ENCODE results near the gene ALDOC. TPM values are rescaled to one million over a fixed set of nuclear protein-coding genes. Genes with fewer than 3 reads are reported as not detected.

The ALDOC gene
- total RNA-seq, 2 experiments from 2014 or later, result 140 to 147 TPM

DNA sequence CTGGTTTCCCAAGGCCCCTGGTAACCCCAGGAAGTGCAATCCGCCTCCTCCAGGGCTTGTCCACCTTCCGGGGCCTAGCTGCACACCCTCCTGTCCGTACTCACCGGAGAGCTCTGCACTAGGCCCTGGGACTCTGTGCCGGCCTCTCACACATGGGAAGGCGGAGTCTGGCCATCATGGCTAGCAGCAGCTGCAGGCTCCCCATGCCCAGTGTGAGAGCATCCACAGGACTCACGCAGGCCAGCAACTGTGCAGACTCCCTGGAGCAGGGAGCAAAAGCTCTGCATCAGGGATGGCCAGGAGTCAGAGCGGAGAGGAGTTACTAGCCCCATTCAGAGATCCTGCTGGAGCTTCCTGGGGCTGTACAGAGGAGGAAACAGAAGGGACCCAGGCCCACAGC is 50.3 kb downstream of the ALDOC start:
- ChIA-PET CTCF (no interaction called here), POLR2A (no interaction called here)
- Mint-ChIP-seq H3K4me1 (no peaks in the 10 kb centered on the region), H3K36me3 (ENCODE audit: low read depth) (no peaks in the 10 kb centered on the region), H3K27me3 (no peaks in the 10 kb centered on the region), H3K9me3 (no peaks in the 10 kb centered on the region), H3K27ac (no peak overlapping the region), H3K4me3 (no peak overlapping the region)
- no peak for DNase-seq

DNA sequence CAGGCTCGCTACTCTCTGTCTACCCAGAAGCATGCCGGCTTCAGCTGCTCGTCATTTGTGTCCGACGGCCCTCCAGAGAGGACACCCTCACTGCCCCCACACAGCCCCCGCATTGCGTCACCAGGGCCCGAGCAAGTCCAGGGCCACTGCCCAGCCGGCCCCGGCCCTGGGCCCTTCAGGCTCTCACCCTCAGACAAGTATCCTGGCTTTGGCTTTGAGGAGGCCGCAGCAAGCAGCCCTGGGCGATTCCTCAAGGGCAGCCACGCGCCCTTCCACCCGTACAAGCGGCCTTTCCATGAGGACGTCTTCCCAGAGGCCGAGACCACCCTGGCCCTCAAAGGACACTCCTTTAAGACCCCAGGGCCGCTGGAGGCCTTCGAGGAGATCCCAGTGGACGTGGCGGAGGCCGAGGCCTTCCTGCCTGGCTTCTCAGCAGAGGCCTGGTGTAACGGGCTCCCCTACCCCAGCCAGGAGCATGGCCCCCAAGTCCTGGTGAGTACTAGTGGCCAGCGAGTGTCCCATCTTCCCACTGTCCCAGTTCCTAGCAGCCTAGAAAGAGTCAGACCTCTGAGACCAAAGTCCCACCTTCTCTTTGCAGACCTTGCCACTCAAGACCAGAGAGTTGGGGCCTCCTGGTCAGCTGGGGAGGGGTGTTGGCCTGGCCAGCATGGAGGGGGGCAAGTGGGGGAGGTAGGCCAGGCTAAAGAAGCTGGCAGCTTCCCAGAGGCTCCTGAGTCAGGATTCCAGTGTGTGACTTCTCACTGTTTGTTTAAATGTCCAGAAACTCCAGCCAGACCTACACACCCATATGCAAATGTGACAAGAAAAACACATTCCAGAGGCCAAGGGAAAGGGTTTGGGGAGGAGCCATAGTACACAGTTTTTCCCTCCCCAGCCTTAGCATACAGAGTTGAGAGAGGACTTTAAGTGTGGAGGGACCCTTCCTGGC is 51.9 kb downstream of the ALDOC start:
- CTCF ChIA-PET, result no interaction called here
- POLR2A ChIA-PET, result interaction anchor here (1.0 kb wide), 1 partner anchor 29 kb away, joined by 3 read pairs; no protein-coding TSS in a partner anchor

GRCh38 chr17:28523876-28524275 is 52.8 kb downstream of the ALDOC start:
- CTCF ChIA-PET, result no interaction called here
- DNase-seq, result no peak
- Mint-ChIP-seq H3K36me3 (ENCODE audit: low read depth) (no peaks in the 10 kb centered on the region), H3K9me3 (no peaks in the 10 kb centered on the region), H3K27ac (no peak overlapping the region), H3K4me3 (no peak overlapping the region), H3K27me3 (no peaks in the 10 kb centered on the region), H3K4me1 (no peaks in the 10 kb centered on the region)
- POLR2A ChIA-PET, result interaction anchor here (1.0 kb wide), 1 partner anchor 29 kb away, joined by 3 read pairs; no protein-coding TSS in a partner anchor

More for the DNA sequence above, 51.9 kb downstream of the ALDOC start:
- H3K4me1 Mint-ChIP-seq, result no peaks in the 10 kb centered on the region
- no peaks in the 10 kb centered on the region for H3K27me3 Mint-ChIP-seq
- no peak overlapping the region for H3K27ac Mint-ChIP-seq
- no peaks in the 10 kb centered on the region for H3K9me3 Mint-ChIP-seq
- H3K36me3 Mint-ChIP-seq (ENCODE audit: low read depth), result no peaks in the 10 kb centered on the region
- no peak for DNase-seq
- H3K4me3 Mint-ChIP-seq, result no peak overlapping the region

GRCh38 chr17:28523186-28523585 is 53.5 kb downstream of the ALDOC start:
- H3K27ac Mint-ChIP-seq, result no peak overlapping the region
- H3K4me3 Mint-ChIP-seq, result no peak overlapping the region
- H3K27me3 Mint-ChIP-seq, result no peaks in the 10 kb centered on the region
- H3K9me3 Mint-ChIP-seq, result no peaks in the 10 kb centered on the region
- POLR2A ChIA-PET, result no interaction called here
- no peaks in the 10 kb centered on the region for H3K36me3 Mint-ChIP-seq (ENCODE audit: low read depth)
- CTCF ChIA-PET, result no interaction called here
- DNase-seq, result no peak
- no peaks in the 10 kb centered on the region for H3K4me1 Mint-ChIP-seq

Other genes starting within 250 kb of the ALDOC start
- gene IFT20, start 241.4 kb downstream of the ALDOC start, total RNA-seq, result 10 to 100 TPM; 22.2 to 25.7 TPM
- 10 to 100 TPM; 25.2 to 26.5 TPM for gene TNFAIP1, start 241.1 kb downstream of the ALDOC start, total RNA-seq
- gene POLDIP2, start 219.4 kb downstream of the ALDOC start, total RNA-seq, result 10 to 100 TPM; 54.3 to 56.2 TPM
- not detected for gene SEBOX, start 211.7 kb downstream of the ALDOC start, total RNA-seq
- gene VTN, start 206.6 kb downstream of the ALDOC start, total RNA-seq, result under 1 TPM in 1 of 2 experiments, not detected in 1; 0.15 TPM
- 10 to 100 TPM; 17.2 to 17.5 TPM for gene SARM1, start 205.2 kb downstream of the ALDOC start, total RNA-seq
- gene SLC46A1, start 170.7 kb downstream of the ALDOC start, total RNA-seq, result 1 to 10 TPM in 1 of 2 experiments, under 1 TPM in 1; 0.96 to 1.1 TPM
- gene SLC13A2, start 103.3 kb downstream of the ALDOC start, total RNA-seq, result not detected
- not detected for gene FOXN1, start 70.5 kb downstream of the ALDOC start, total RNA-seq
- 10 to 100 TPM; 46.2 to 61.1 TPM for gene UNC119, start 24.3 kb downstream of the ALDOC start, total RNA-seq
- gene PIGS, start 5.4 kb downstream of the ALDOC start, total RNA-seq, result 10 to 100 TPM; 66.3 to 66.6 TPM
- 100 to 1,000 TPM; 125 to 127 TPM for gene SPAG5, start 22.1 kb upstream of the ALDOC start, total RNA-seq
- 10 to 100 TPM; 15.5 to 19.7 TPM for gene RSKR, start 37.3 kb upstream of the ALDOC start, total RNA-seq
- gene BLTP2, start 68.3 kb upstream of the ALDOC start, total RNA-seq, result 100 to 1,000 TPM; 120 to 128 TPM
- 10 to 100 TPM; 49.0 to 52.9 TPM for gene SDF2, start 85.0 kb upstream of the ALDOC start, total RNA-seq
- gene SUPT6H, start 85.3 kb upstream of the ALDOC start, total RNA-seq, result 10 to 100 TPM; 60.7 to 65.8 TPM
- 1 to 10 TPM; 6.2 to 7.4 TPM for gene PROCA1, start 135.0 kb upstream of the ALDOC start, total RNA-seq
- gene RAB34, start 141.0 kb upstream of the ALDOC start, total RNA-seq, result 1 to 10 TPM; 6.5 to 7.4 TPM
- 1,000 to 10,000 TPM; 1,962 to 2,028 TPM for gene RPL23A, start 143.1 kb upstream of the ALDOC start, total RNA-seq
- gene TLCD1, start 149.3 kb upstream of the ALDOC start, total RNA-seq, result 1 to 10 TPM; 1.4 to 2.3 TPM
- 1 to 10 TPM; 2.5 to 3.5 TPM for gene NEK8, start 151.9 kb upstream of the ALDOC start, total RNA-seq
- gene TRAF4, start 167.1 kb upstream of the ALDOC start, total RNA-seq, result 10 to 100 TPM; 55.3 to 57.2 TPM